Measurements from ENCODE around the gene ANTXR1.

DNA sequence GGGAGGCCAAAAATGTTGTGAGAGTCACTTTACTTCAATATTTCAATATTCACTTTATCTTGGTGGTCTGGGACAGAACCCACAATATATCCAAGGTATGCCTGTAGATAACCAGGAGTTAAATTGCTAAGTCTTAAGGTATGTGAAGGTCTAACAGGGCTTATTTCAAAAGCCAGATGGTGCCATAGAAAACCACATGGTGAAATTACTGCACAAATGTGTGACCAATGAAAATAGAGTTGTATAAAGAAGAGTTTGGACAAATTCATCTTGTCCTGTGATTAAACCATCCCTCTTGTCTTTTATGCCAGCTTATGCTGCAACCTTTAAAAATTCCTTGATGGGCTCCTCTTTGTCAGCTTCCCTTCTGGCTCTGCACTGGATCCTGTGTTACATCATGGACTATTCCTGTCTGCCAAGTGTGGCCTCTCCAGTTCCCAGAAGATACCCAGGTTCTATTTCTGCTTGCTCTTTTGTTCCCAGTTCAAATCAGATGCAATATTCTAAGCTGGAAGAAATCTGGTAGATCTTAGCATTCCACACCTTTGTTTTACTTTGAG lies 46.8 kb downstream of the ANTXR1 start:
- TF ChIP-seq NCOA2 (IDR thresholded peaks at IDR 0.05; ENCODE audit: partially characterized antibody in 2 of 2): no peak
- no peak for TF ChIP-seq RBBP5 (IDR thresholded peaks at IDR 0.05; ENCODE audit: borderline replicate concordance, insufficient read depth, low read length, poor library complexity, severe bottlenecking)
- TF ChIP-seq NR1H2 (CRISPR knock-in tag; IDR thresholded peaks at IDR 0.05): no peak
